Endothelial cell of umbilical vein (primary cell): ENCODE measurements around the gene DDX53.
A peak's percentile ranks its signal among the peaks of the same experiment; 100 is the strongest.

Experiments used
- EZH2 ChIP-seq: IDR thresholded peaks from 2 replicates; pipeline ENCODE4 v1.6.1; 2012; ENCODE audit warnings: borderline replicate concordance, low read depth, mild to moderate bottlenecking, moderate library complexity, low read length, inconsistent platforms; ENCODE audit not compliant: severe bottlenecking
- FOS ChIP-seq: IDR thresholded peaks from 2 replicates; pipeline ENCODE4 v1.6.1; 2011; ENCODE audit warnings: mild to moderate bottlenecking, low read length, moderate library complexity, borderline replicate concordance; ENCODE audit not compliant: insufficient read depth
- GATA2 ChIP-seq: IDR thresholded peaks from 2 replicates; pipeline ENCODE4 v1.7.0; 2011; ENCODE audit warnings: low read depth, mild to moderate bottlenecking, moderate library complexity, mixed read lengths, low read length; ENCODE audit not compliant: insufficient read length, insufficient read depth
- JUN ChIP-seq: IDR thresholded peaks from 2 replicates; pipeline ENCODE4 v1.6.1; 2011; ENCODE audit warnings: borderline replicate concordance, low read depth; ENCODE audit not compliant: insufficient read length, insufficient read depth
- MAX ChIP-seq: IDR thresholded peaks from 2 replicates; pipeline ENCODE4 v1.6.1; 2011; ENCODE audit not compliant: insufficient read depth, insufficient read length
- MYC ChIP-seq: IDR thresholded peaks from one replicate; pipeline ENCODE4 v1.6.1; 2011; ENCODE audit warnings: mild to moderate bottlenecking, low read depth, low read length
- POLR2A ChIP-seq: IDR thresholded peaks from 2 replicates; pipeline ENCODE4 v1.6.1; 2012; ENCODE audit warnings: low read depth, mild to moderate bottlenecking, control low read depth, low read length
- POLR2AphosphoS5 ChIP-seq: IDR thresholded peaks from 2 replicates; pipeline ENCODE4 v1.6.1; 2012; ENCODE audit warnings: low read depth, mild to moderate bottlenecking, control low read depth, low read length, moderate library complexity; ENCODE audit not compliant: insufficient read depth
- TF ChIP-seq, protein P1 (sequence below), 2 donors: IDR thresholded peaks; 1 replicate in 1 of 2; 2 replicates in 1 of 2; pipeline ENCODE4 v1.5.1; 2011; ENCODE audit warnings: low read length in 2 of 2, mild to moderate bottlenecking in 2 of 2, moderate library complexity in 2 of 2, control low read depth in 1 of 2, inconsistent platforms in 1 of 2, low read depth in 1 of 2; ENCODE audit not compliant: insufficient read depth in 1 of 2; ENCODE audit errors: extremely low read depth in 1 of 2

GRCh38 chrX:22952010-22952409, 47.8 kb upstream of the DDX53 start:
- TF ChIP-seq MAX (no peak), EZH2 (no peak), POLR2A (no peak), POLR2AphosphoS5 (no peak), JUN (peak; percentile 68), FOS (peak; percentile 75), GATA2 (no peak), MYC (no peak)
- TF ChIP-seq, protein P1, sequence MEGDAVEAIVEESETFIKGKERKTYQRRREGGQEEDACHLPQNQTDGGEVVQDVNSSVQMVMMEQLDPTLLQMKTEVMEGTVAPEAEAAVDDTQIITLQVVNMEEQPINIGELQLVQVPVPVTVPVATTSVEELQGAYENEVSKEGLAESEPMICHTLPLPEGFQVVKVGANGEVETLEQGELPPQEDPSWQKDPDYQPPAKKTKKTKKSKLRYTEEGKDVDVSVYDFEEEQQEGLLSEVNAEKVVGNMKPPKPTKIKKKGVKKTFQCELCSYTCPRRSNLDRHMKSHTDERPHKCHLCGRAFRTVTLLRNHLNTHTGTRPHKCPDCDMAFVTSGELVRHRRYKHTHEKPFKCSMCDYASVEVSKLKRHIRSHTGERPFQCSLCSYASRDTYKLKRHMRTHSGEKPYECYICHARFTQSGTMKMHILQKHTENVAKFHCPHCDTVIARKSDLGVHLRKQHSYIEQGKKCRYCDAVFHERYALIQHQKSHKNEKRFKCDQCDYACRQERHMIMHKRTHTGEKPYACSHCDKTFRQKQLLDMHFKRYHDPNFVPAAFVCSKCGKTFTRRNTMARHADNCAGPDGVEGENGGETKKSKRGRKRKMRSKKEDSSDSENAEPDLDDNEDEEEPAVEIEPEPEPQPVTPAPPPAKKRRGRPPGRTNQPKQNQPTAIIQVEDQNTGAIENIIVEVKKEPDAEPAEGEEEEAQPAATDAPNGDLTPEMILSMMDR (IDR thresholded peaks at IDR 0.05; ENCODE audit: extremely low read depth in 1 of 2, insufficient read depth in 1 of 2, low read depth in 1 of 2, low read length in 2 of 2), result no peak
